Activated T-cell treated with anti-CD3 and anti-CD28 coated beads, Interleukin-2, amount 50 U/mL, for 24 hours (primary cell): ENCODE data around the gene CACNA2D3.

Experiments used
- DNase-seq: peaks from one replicate; pipeline ENCODE4 v3.0.0-alpha.2; 2020
- H3K27ac Mint-ChIP-seq: 2 replicates; pipeline ENCODE4 v1.8.0; 2020; ENCODE audit warnings: mild to moderate bottlenecking, mixed read lengths
- H3K27me3 Mint-ChIP-seq: 2 replicates; pipeline ENCODE4 v1.8.0; 2020; ENCODE audit warnings: mixed read lengths
- H3K36me3 Mint-ChIP-seq: 2 replicates; pipeline ENCODE4 v1.8.0; 2020; ENCODE audit warnings: low read depth, mixed read lengths
- H3K4me1 Mint-ChIP-seq: 2 replicates; pipeline ENCODE4 v1.8.0; 2020; ENCODE audit warnings: low read depth, mixed read lengths
- H3K4me3 Mint-ChIP-seq: 2 replicates; pipeline ENCODE4 v1.8.0; 2020; ENCODE audit warnings: mild to moderate bottlenecking, moderate library complexity, mixed read lengths
- H3K9me3 Mint-ChIP-seq: 2 replicates; pipeline ENCODE4 v1.8.0; 2020; ENCODE audit warnings: mixed read lengths

The CACNA2D3 gene

GRCh38 chr3:54873059-54874010, 751.0 kb downstream of the CACNA2D3 start:
- H3K27me3 Mint-ChIP-seq, result no peaks in the 10 kb centered on the region
- peaks cover 3% of the 10 kb centered on the region for H3K9me3 Mint-ChIP-seq
- H3K36me3 Mint-ChIP-seq, result no peaks in the 10 kb centered on the region
- H3K4me3 Mint-ChIP-seq, result no peak overlapping the region
- DNase-seq, result no peak
- no peaks in the 10 kb centered on the region for H3K4me1 Mint-ChIP-seq
- H3K27ac Mint-ChIP-seq, result no peak overlapping the region

- no peak for DNase-seq
- Mint-ChIP-seq H3K4me3 (no peak overlapping the region), H3K27ac (no peak overlapping the region), H3K4me1 (no peaks in the 10 kb centered on the region), H3K9me3 (peaks cover 3% of the 10 kb centered on the region), H3K36me3 (no peaks in the 10 kb centered on the region), H3K27me3 (no peaks in the 10 kb centered on the region)
Observed at GRCh38 chr3:54874816-54875556, 752.6 kb downstream of the CACNA2D3 start.

GRCh38 chr3:54875596-54876268, 753.4 kb downstream of the CACNA2D3 start:
- Mint-ChIP-seq H3K4me1 (no peaks in the 10 kb centered on the region), H3K27ac (no peak overlapping the region), H3K36me3 (no peaks in the 10 kb centered on the region), H3K9me3 (peaks cover 3% of the 10 kb centered on the region), H3K4me3 (no peak overlapping the region), H3K27me3 (no peaks in the 10 kb centered on the region)
- DNase-seq, result no peak

- no peaks in the 10 kb centered on the region for H3K4me1 Mint-ChIP-seq
- DNase-seq, result no peak
- H3K4me3 Mint-ChIP-seq, result no peak overlapping the region
- no peak overlapping the region for H3K27ac Mint-ChIP-seq
- peaks cover 3% of the 10 kb centered on the region for H3K9me3 Mint-ChIP-seq
- H3K27me3 Mint-ChIP-seq, result no peaks in the 10 kb centered on the region
- no peaks in the 10 kb centered on the region for H3K36me3 Mint-ChIP-seq
Observed at GRCh38 chr3:54876694-54877093, 754.3 kb downstream of the CACNA2D3 start.

- Mint-ChIP-seq H3K36me3 (no peaks in the 10 kb centered on the region), H3K4me1 (no peaks in the 10 kb centered on the region), H3K9me3 (peaks cover 3% of the 10 kb centered on the region), H3K4me3 (no peak overlapping the region), H3K27ac (no peak overlapping the region), H3K27me3 (no peaks in the 10 kb centered on the region)
- DNase-seq, result no peak
Observed at GRCh38 chr3:54877730-54878129, 755.4 kb downstream of the CACNA2D3 start.

GRCh38 chr3:54878145-54878544, 755.8 kb downstream of the CACNA2D3 start:
- Mint-ChIP-seq H3K27ac (no peak overlapping the region), H3K36me3 (no peaks in the 10 kb centered on the region), H3K27me3 (no peaks in the 10 kb centered on the region), H3K9me3 (peaks cover 3% of the 10 kb centered on the region), H3K4me3 (no peak overlapping the region), H3K4me1 (no peaks in the 10 kb centered on the region)
- no peak for DNase-seq

GRCh38 chr3:54882129-54882833, 759.9 kb downstream of the CACNA2D3 start:
- H3K4me1 Mint-ChIP-seq, result no peaks in the 10 kb centered on the region
- H3K36me3 Mint-ChIP-seq, result no peaks in the 10 kb centered on the region
- H3K27me3 Mint-ChIP-seq, result no peaks in the 10 kb centered on the region
- H3K9me3 Mint-ChIP-seq, result no peaks in the 10 kb centered on the region
- H3K27ac Mint-ChIP-seq, result no peak overlapping the region
- no peak overlapping the region for H3K4me3 Mint-ChIP-seq
- no peak for DNase-seq

GRCh38 chr3:54888162-54888561, 765.8 kb downstream of the CACNA2D3 start:
- Mint-ChIP-seq H3K27me3 (no peaks in the 10 kb centered on the region), H3K27ac (no peak overlapping the region), H3K4me3 (no peak overlapping the region), H3K4me1 (no peaks in the 10 kb centered on the region), H3K36me3 (no peaks in the 10 kb centered on the region), H3K9me3 (peaks cover 2% of the 10 kb centered on the region)
- no peak for DNase-seq

GRCh38 chr3:54888873-54889272, 766.5 kb downstream of the CACNA2D3 start:
- Mint-ChIP-seq H3K4me1 (no peaks in the 10 kb centered on the region), H3K9me3 (peaks cover 2% of the 10 kb centered on the region), H3K27me3 (no peaks in the 10 kb centered on the region), H3K4me3 (no peak overlapping the region), H3K36me3 (no peaks in the 10 kb centered on the region), H3K27ac (no peak overlapping the region)
- no peak for DNase-seq

GRCh38 chr3:54889731-54890130, 767.4 kb downstream of the CACNA2D3 start:
- no peak overlapping the region for H3K4me3 Mint-ChIP-seq
- H3K36me3 Mint-ChIP-seq, result no peaks in the 10 kb centered on the region
- no peak for DNase-seq
- H3K9me3 Mint-ChIP-seq, result peaks cover 2% of the 10 kb centered on the region
- no peaks in the 10 kb centered on the region for H3K27me3 Mint-ChIP-seq
- H3K27ac Mint-ChIP-seq, result no peak overlapping the region
- no peaks in the 10 kb centered on the region for H3K4me1 Mint-ChIP-seq

- no peak for DNase-seq
- Mint-ChIP-seq H3K4me1 (no peaks in the 10 kb centered on the region), H3K27me3 (no peaks in the 10 kb centered on the region)
Observed at GRCh38 chr3:54891540-54891897, 769.2 kb downstream of the CACNA2D3 start.

GRCh38 chr3:54892168-54892567, 769.8 kb downstream of the CACNA2D3 start:
- peaks cover 2% of the 10 kb centered on the region for H3K9me3 Mint-ChIP-seq
- no peak for DNase-seq
- H3K4me1 Mint-ChIP-seq, result no peaks in the 10 kb centered on the region
- no peak overlapping the region for H3K27ac Mint-ChIP-seq
- no peak overlapping the region for H3K4me3 Mint-ChIP-seq
- H3K36me3 Mint-ChIP-seq, result no peaks in the 10 kb centered on the region
- no peaks in the 10 kb centered on the region for H3K27me3 Mint-ChIP-seq

More at GRCh38 chr3:54891540-54891897, 769.2 kb downstream of the CACNA2D3 start:
- H3K27ac Mint-ChIP-seq, result no peak overlapping the region
- no peaks in the 10 kb centered on the region for H3K36me3 Mint-ChIP-seq
- peaks cover 2% of the 10 kb centered on the region for H3K9me3 Mint-ChIP-seq
- H3K4me3 Mint-ChIP-seq, result no peak overlapping the region

GRCh38 chr3:54895613-54896012, 773.3 kb downstream of the CACNA2D3 start:
- Mint-ChIP-seq H3K9me3 (peaks cover 2% of the 10 kb centered on the region), H3K36me3 (no peaks in the 10 kb centered on the region), H3K4me3 (no peak overlapping the region), H3K4me1 (no peaks in the 10 kb centered on the region), H3K27ac (no peak overlapping the region), H3K27me3 (no peaks in the 10 kb centered on the region)
- no peak for DNase-seq

- DNase-seq, result no peak
- Mint-ChIP-seq H3K9me3 (peaks cover 2% of the 10 kb centered on the region), H3K27me3 (no peaks in the 10 kb centered on the region), H3K36me3 (no peaks in the 10 kb centered on the region), H3K4me1 (no peaks in the 10 kb centered on the region), H3K27ac (no peak overlapping the region), H3K4me3 (no peak overlapping the region)
Observed at GRCh38 chr3:54897028-54897711, 774.8 kb downstream of the CACNA2D3 start.
